Heart left ventricle (tissue), 16 donors: ENCODE data around the gene DZIP1L. TPM values are rescaled to one million over a fixed set of nuclear protein-coding genes. Genes with fewer than 3 reads are reported as not detected.

Experiments
- ATAC-seq, 4 donors: fragments of 200-7000 bp; cut with Tn5 transposase; one replicate each; pipeline ENCODE4 v1.9.1; 2020 to 2022; ENCODE audit warnings: moderate library complexity in 4 of 4, mild to moderate bottlenecking in 3 of 4, moderate number of reproducible peaks in 1 of 4
- DNase-seq, 5 donors: peaks; one replicate each; pipeline ENCODE4 v3.0.0-alpha.2; 2020
- H3K27ac ChIP-seq, 12 donors: fragments of 200-600 bp; sonication (generic) in 4 of 12; one replicate each; pipeline versions ENCODE4 v1.5.0 to v1.8.0; 2016 to 2022; ENCODE audit warnings: mild to moderate bottlenecking in 2 of 12
- H3K27me3 ChIP-seq, 9 donors: fragments of 200-600 bp; sonication (generic) in 2 of 9; one replicate each; pipeline versions ENCODE4 v1.5.1 to v1.8.0; 2016 to 2022; ENCODE audit warnings: mild to moderate bottlenecking in 3 of 9
- H3K36me3 ChIP-seq, 9 donors: fragments of 200-600 bp; sonication (generic) in 2 of 9; one replicate each; pipeline versions ENCODE4 v1.5.0 to v1.8.0; 2018 to 2022; ENCODE audit warnings: mild to moderate bottlenecking in 2 of 9
- H3K4me1 ChIP-seq, 12 donors: fragments of 200-600 bp; sonication (generic) in 4 of 12; one replicate each; pipeline versions ENCODE4 v1.5.0 to v1.8.0; 2016 to 2022; ENCODE audit warnings: mild to moderate bottlenecking in 3 of 12
- H3K4me3 ChIP-seq, 12 donors: fragments of 200-600 bp; sonication (generic) in 4 of 12; one replicate each; pipeline versions ENCODE4 v1.5.0 to v1.8.0; 2017 to 2022; ENCODE audit warnings: mild to moderate bottlenecking in 9 of 12, moderate library complexity in 4 of 12
- H3K9me3 ChIP-seq, 12 donors: fragments of 200-600 bp; sonication (generic) in 4 of 12; one replicate each; pipeline versions ENCODE4 v1.5.0 to v1.8.0; 2016 to 2022; ENCODE audit warnings: mild to moderate bottlenecking in 1 of 12
- CTCF ChIP-seq, 12 donors: fragments of 200-600 bp; sonication (generic) in 4 of 12; IDR thresholded peaks; one replicate each; pipeline versions ENCODE4 v1.5.0 to v1.8.0; 2018 to 2022; ENCODE audit warnings: antibody characterized with exemption in 12 of 12, mild to moderate bottlenecking in 5 of 12
- POLR2A ChIP-seq, 2 donors: fragments of 450-650 bp; IDR thresholded peaks; one replicate each; pipeline ENCODE4 v1.6.1; 2017; ENCODE audit warnings: antibody characterized with exemption in 2 of 2, mild to moderate bottlenecking in 2 of 2, moderate library complexity in 2 of 2
- WGBS, 4 donors: extraction: QIAGEN DNeasy Blood & Tissue Kit in 2 of 4; methylation state at CpG; one replicate each; pipeline versions ENCODE4 v1.1.5 to v1.1.7; 2013 to 2018; 5-methylcytosine and 5-hydroxymethylcytosine counted together
- intact Hi-C, 10 donors: fragments of 100-400 bp; cut with DNase I; formaldehyde crosslinking; loops; one replicate each; pipeline versions ENCODE4 v1.11.1 to v1.14.2; 2022
- polyA plus RNA-seq, 2 donors: library from polyadenylated mRNA; stranded (reverse); fragments of 200-250 nt; gene quantifications; one replicate each; pipeline ENCODE4 v1.2.3, GENCODE V29; 2013
- total RNA-seq, 9 donors: library from RNA; depleted of rRNA in 2 of 9; stranded (reverse); fragments of >200 nt in 2 of 9; fragmentation: NEBNext Ultra II Directional in 3 of 9; extraction: Animal tissue kit (Norgen Biotek cat#: 25700) in 3 of 9; gene quantifications; one replicate each; pipeline versions ENCODE4 v1.1.0 to v1.2.4, GENCODE V29; 2016 to 2023
- donor health status: ischemic (EF 13 %, LVEDD 7.1; RV severe dilation, severe dysfunction).
- donor health status: healthy with polysubstance abuse.
- donor health status: DM: no; HTN: yes; CAD: no.
- donor health status: DM: no; HTN: no; CAD: no.
- donor health status: ischemic (EF 25% LVEDD 6.9; RV normal size, moderate dysfunction).
- donor health status: ischemic (EF 25% LVEDD 5.7; RV mildly dilated, moderate dysfunction).
- donor health status: healthy.
- donor health status: DM: yes; HTN: yes; CAD: no.
- donor health status: ischemic (EF 35%, LVEDD 5.7; RV mildly dilated, moderate dysfunction).
- donor health status: nonischemic (EF 11% LVEDD 7.7; RV severe dilation, severe dysfunction).
- donor health status: DM: yes; HTN: yes; CAD: no.
- donor health status: PGD.
- donor health status: ischemic (EF 29% LVEDD 5.4; RV normal size, mild dysfunction).
- donor health status: nonischemic (EF 23%, LVEDD 6.1; RV moderate dilation, normal function).

Gene DZIP1L
- total and polyA plus RNA-seq, 11 donors: 1.6 to 7.6 (median 3.6) TPM

- TF ChIP-seq CTCF (IDR thresholded peaks at IDR 0.05) (no peak), POLR2A (IDR thresholded peaks at IDR 0.05) (no peak)
- intact Hi-C loops: loop anchor here in 1 of 10 donors (10.0 kb wide), 1 partner anchor 1300 kb away; the partner anchor contains the start of gene SLC35G2
- H3K9me3 ChIP-seq: no peaks in the 10 kb centered on the region
- H3K36me3 ChIP-seq: peaks cover 0 to 11% (median 0%) of the 10 kb centered on the region in 9 donors
- H3K4me1 ChIP-seq: peaks cover 0 to 28% (median 16%) of the 10 kb centered on the region in 12 donors
- WGBS, 4 donors: 2 to 13% (median 9%) methylated on average over 8 to 9 of the region's 9 CpGs
- no peak for DNase-seq
- peak overlapping the region in 11 of 12 donors; percentile 82 to 95 (median 90) for H3K27ac ChIP-seq
- ATAC-seq: peak; percentile 5 to 23 (median 16)
- no peaks in the 10 kb centered on the region for H3K27me3 ChIP-seq
- H3K4me3 ChIP-seq: peak overlapping the region; percentile 74 to 94 (median 85)
Observed at GRCh38 chr3:138114431-138114918, 933 bp downstream of the DZIP1L start.

GRCh38 chr3:138113326-138113725, 2.1 kb downstream of the DZIP1L start:
- Histone ChIP-seq H3K4me3 (no peak overlapping the region), H3K36me3 (peaks cover 0 to 11% (median 0%) of the 10 kb centered on the region in 9 donors), H3K4me1 (peaks cover 0 to 24% (median 16%) of the 10 kb centered on the region in 12 donors), H3K27ac (no peak overlapping the region), H3K27me3 (no peaks in the 10 kb centered on the region), H3K9me3 (no peaks in the 10 kb centered on the region)
- DNase-seq (no peak), ATAC-seq (no peak)
- intact Hi-C loops: loop anchor here in 1 of 10 donors (10.0 kb wide), 1 partner anchor 1299 kb away; the partner anchor contains the start of gene SLC35G2
- WGBS, 4 donors: 53 to 80% (median 59%) methylated on average over 1 of the region's 1 CpG
- TF ChIP-seq POLR2A (IDR thresholded peaks at IDR 0.05) (no peak), CTCF (IDR thresholded peaks at IDR 0.05) (no peak)

- intact Hi-C loops: loop anchor here in 1 of 10 donors (10.0 kb wide), 1 partner anchor 1298 kb away; the partner anchor contains the start of gene SLC35G2
- Histone ChIP-seq H3K9me3 (no peaks in the 10 kb centered on the region), H3K36me3 (peaks cover 0 to 11% (median 0%) of the 10 kb centered on the region in 9 donors), H3K4me3 (no peak overlapping the region), H3K27me3 (no peaks in the 10 kb centered on the region), H3K27ac (no peak overlapping the region), H3K4me1 (peaks cover 0 to 24% (median 16%) of the 10 kb centered on the region in 12 donors)
- WGBS, 4 donors: 89 to 92% (median 90%) methylated on average over 8 of the region's 8 CpGs
- no peak for TF ChIP-seq CTCF (IDR thresholded peaks at IDR 0.05)
- no peak for TF ChIP-seq POLR2A (IDR thresholded peaks at IDR 0.05)
- DNase-seq: no peak
- ATAC-seq: no peak
Observed at GRCh38 chr3:138112362-138112761, 3.0 kb downstream of the DZIP1L start.

GRCh38 chr3:138105598-138105997, 9.8 kb downstream of the DZIP1L start:
- TF ChIP-seq POLR2A (IDR thresholded peaks at IDR 0.05) (no peak), CTCF (IDR thresholded peaks at IDR 0.05) (no peak)
- no peaks in the 10 kb centered on the region for H3K4me1 ChIP-seq
- DNase-seq: no peak
- peaks cover 0 to 29% (median 18%) of the 10 kb centered on the region in 9 donors for H3K36me3 ChIP-seq
- H3K4me3 ChIP-seq: no peak overlapping the region
- H3K27ac ChIP-seq: no peak overlapping the region
- intact Hi-C loops: no loop called here
- no peaks in the 10 kb centered on the region for H3K9me3 ChIP-seq
- no peak for ATAC-seq
- WGBS, 4 donors: 96 to 100% (median 98%) methylated on average over 1 of the region's 1 CpG
- H3K27me3 ChIP-seq: no peaks in the 10 kb centered on the region
